ENCODE results near the gene BTF3. TPM values are rescaled to one million over a fixed set of nuclear protein-coding genes. Genes with fewer than 3 reads are reported as not detected.

BTF3 gene
- total and polyA plus RNA-seq, 2 of the 13 experiments (the other 11 are each of a cell fraction or from before 2014, with no cell fraction given): 557 to 698 TPM

- peak overlapping the region; percentile 87 for H3K4me2 ChIP-seq (ENCODE audit: low read depth, low read length)
- in situ Hi-C loops (cut with HindIII; ENCODE audit: extremely low pct_ligation_motif_present, low pct_unique_long_range_greater_than_20kb) (no loop called here), intact Hi-C loops (cut with micrococcal nuclease; ENCODE audit: unreplicated experiment) (loop anchor here (5.0 kb wide), 1 partner anchor 45 kb away; no protein-coding TSS in a partner anchor)
- FAIRE-seq (peak; percentile 65), ATAC-seq (peak; percentile 9), DNase-seq (ENCODE audit: low spot score) (peak; percentile 90)
- no TSS peak for BruUV-seq (replicated peaks)
- H3K4me1 ChIP-seq (ENCODE audit: insufficient read depth, low read length): peaks cover 35% of the 10 kb centered on the region
- H3K27me3 ChIP-seq (ENCODE audit: control insufficient read depth in 1 of 2, insufficient read depth in 2 of 2, low read length in 2 of 2): no peaks in the 10 kb centered on the region; a peak in 2 of 5 replicates
- ChIA-PET CTCF (ENCODE audit: low intra/inter-chr PET ratio, low total read pairs) (no interaction called here), POLR2A (interaction anchor here (0.9 to 2.4 kb wide), 3 partner anchors 19 to 45 kb away, joined by 3 to 7 read pairs (median 3); no protein-coding TSS in a partner anchor)
- no peak overlapping the region for H2AFZ ChIP-seq (ENCODE audit: low read length)
- H4K20me1 ChIP-seq (ENCODE audit: insufficient read depth, low read length): peaks cover 32% of the 10 kb centered on the region
- peak overlapping the region; percentile 83 to 100 (median 99) for H3K4me3 ChIP-seq (replicated peaks in 1 of 3; ENCODE audit: insufficient read depth in 1 of 3, low read depth in 2 of 3, low read length in 3 of 3)
- no peaks in the 10 kb centered on the region for H3K9me3 ChIP-seq (ENCODE audit: low read length)
- H3K79me2 ChIP-seq (ENCODE audit: insufficient read depth, low read length): peaks cover 37% of the 10 kb centered on the region
- H3K27ac ChIP-seq (ENCODE audit: extremely low read length, insufficient read depth, low read length): peak overlapping the region; percentile 92
- 0% methylated on average over 1 of the region's 1 CpG for WGBS (ENCODE audit: low lambda C conversion rate)
- H3K9ac ChIP-seq (ENCODE audit: insufficient read depth, low read depth, low read length): peak overlapping the region; percentile 99
- peaks cover 3 to 10% of the 10 kb centered on the region in 2 experiments; a peak in 4 of 5 replicates for H3K36me3 ChIP-seq (replicated peaks in 1 of 2; ENCODE audit: control insufficient read depth in 1 of 2, insufficient read depth in 2 of 2, low read length in 2 of 2)
- TF ChIP-seq ISL2 (CRISPR knock-in tag; IDR thresholded peaks at IDR 0.05): 0 out of 2 replicates have a peak, but pooled peaks have one; percentile 22
- TF ChIP-seq ZNF331 (CRISPR knock-in tag; IDR thresholded peaks at IDR 0.05): 0 out of 2 replicates have a peak, but pooled peaks have one; percentile 31
- no peak for TF ChIP-seq YEATS4 (CRISPR knock-in tag; IDR thresholded peaks at IDR 0.05; ENCODE audit: borderline replicate concordance)
- TF ChIP-seq, protein P1, sequence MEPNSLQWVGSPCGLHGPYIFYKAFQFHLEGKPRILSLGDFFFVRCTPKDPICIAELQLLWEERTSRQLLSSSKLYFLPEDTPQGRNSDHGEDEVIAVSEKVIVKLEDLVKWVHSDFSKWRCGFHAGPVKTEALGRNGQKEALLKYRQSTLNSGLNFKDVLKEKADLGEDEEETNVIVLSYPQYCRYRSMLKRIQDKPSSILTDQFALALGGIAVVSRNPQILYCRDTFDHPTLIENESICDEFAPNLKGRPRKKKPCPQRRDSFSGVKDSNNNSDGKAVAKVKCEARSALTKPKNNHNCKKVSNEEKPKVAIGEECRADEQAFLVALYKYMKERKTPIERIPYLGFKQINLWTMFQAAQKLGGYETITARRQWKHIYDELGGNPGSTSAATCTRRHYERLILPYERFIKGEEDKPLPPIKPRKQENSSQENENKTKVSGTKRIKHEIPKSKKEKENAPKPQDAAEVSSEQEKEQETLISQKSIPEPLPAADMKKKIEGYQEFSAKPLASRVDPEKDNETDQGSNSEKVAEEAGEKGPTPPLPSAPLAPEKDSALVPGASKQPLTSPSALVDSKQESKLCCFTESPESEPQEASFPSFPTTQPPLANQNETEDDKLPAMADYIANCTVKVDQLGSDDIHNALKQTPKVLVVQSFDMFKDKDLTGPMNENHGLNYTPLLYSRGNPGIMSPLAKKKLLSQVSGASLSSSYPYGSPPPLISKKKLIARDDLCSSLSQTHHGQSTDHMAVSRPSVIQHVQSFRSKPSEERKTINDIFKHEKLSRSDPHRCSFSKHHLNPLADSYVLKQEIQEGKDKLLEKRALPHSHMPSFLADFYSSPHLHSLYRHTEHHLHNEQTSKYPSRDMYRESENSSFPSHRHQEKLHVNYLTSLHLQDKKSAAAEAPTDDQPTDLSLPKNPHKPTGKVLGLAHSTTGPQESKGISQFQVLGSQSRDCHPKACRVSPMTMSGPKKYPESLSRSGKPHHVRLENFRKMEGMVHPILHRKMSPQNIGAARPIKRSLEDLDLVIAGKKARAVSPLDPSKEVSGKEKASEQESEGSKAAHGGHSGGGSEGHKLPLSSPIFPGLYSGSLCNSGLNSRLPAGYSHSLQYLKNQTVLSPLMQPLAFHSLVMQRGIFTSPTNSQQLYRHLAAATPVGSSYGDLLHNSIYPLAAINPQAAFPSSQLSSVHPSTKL (CRISPR knock-in tag; IDR thresholded peaks at IDR 0.05): peak; percentile 41; the same call in 1 of the 2 replicates
- peak; percentile 77 for TF ChIP-seq YY1 (IDR thresholded peaks at IDR 0.05; ENCODE audit: insufficient read depth, insufficient replicate concordance, low read depth, low read length)
- TF ChIP-seq, protein P2, sequence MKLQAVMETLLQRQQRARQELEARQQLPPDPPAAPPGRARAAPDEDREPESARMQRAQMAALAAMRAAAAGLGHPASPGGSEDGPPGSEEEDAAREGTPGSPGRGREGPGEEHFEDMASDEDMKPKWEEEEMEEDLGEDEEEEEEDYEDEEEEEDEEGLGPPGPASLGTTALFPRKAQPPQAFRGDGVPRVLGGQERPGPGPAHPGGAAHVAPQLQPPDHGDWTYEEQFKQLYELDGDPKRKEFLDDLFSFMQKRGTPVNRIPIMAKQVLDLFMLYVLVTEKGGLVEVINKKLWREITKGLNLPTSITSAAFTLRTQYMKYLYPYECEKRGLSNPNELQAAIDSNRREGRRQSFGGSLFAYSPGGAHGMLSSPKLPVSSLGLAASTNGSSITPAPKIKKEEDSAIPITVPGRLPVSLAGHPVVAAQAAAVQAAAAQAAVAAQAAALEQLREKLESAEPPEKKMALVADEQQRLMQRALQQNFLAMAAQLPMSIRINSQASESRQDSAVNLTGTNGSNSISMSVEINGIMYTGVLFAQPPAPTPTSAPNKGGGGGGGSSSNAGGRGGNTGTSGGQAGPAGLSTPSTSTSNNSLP (IDR thresholded peaks at IDR 0.05; ENCODE audit: low read depth, low read length): peak; percentile 90
- TF ChIP-seq TEAD3 (CRISPR knock-in tag; optimal IDR thresholded peaks at IDR 0.05; ENCODE audit: borderline replicate concordance): peak; percentile 97
- peak; percentile 65; the same call in 1 of the 2 replicates for TF ChIP-seq LCORL (IDR thresholded peaks at IDR 0.05)
- TF ChIP-seq LCORL (CRISPR knock-in tag; IDR thresholded peaks at IDR 0.05): no peak
- TF ChIP-seq FUBP1 (CRISPR knock-in tag; IDR thresholded peaks at IDR 0.05; ENCODE audit: borderline replicate concordance): no peak
- TF ChIP-seq FOXM1 (CRISPR knock-in tag; IDR thresholded peaks at IDR 0.05): no peak
- TF ChIP-seq ZNF138 (CRISPR knock-in tag; IDR thresholded peaks at IDR 0.05; ENCODE audit: low read depth): no peak
- peak; percentile 82; the same call in 1 of the 2 replicates for TF ChIP-seq ZNF362 (CRISPR knock-in tag; IDR thresholded peaks at IDR 0.05; ENCODE audit: borderline replicate concordance)
- TF ChIP-seq HMG20A (CRISPR knock-in tag; IDR thresholded peaks at IDR 0.05; ENCODE audit: borderline replicate concordance): 0 out of 2 replicates have a peak, but pooled peaks have one; percentile 17
These were observed 1.2 kb upstream of the BTF3 start for GRCh38 chr5:73496984-73497457.
